ENCODE results near the gene MKNK1.

DNA sequence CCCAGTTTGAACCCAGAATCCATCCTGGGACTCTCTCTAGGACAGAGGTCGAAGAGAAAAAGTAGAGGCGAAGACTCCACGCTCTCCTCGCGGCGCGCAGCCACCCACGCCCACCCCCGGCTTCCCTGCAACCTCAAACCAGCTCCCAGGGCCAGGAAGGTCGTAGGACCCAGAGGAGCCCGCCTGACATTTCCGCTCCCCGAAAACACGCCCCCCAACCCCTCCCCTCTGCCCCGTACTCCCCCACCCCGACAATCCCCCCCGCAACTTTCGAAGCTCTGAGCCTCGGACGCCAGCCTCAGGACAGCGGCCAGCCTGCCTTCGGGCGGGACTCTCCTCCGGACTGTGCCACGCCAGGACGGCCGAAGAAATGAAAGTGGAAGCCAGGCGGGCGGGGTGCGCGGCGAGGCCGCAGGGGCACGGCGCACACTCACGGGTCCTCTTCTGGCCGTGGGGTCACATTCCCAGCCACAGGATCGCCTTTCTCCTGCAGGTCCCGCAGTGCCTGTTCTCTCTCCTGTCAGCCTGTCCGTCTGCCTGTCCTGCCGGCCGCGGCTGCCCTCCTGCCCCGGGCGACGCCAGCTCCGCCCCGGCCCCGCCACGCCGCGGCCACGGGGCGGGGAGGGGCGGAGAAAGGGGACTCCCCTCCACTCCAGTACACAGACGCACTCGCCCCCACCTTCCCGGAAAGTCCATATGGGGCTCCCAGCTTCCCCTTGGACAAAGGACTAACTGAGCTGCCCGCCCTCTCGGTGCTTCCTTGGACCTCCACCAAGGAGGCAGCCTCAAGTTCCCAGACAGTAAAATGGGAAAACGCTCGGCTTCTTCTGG lies 12.4 kb upstream of the MKNK1 start, which contains the start of gene MOB3C:
- TF ChIP-seq EZH2 (IDR thresholded peaks at IDR 0.05; ENCODE audit: borderline replicate concordance) (no peak), EZH2phosphoT487 (IDR thresholded peaks at IDR 0.05; ENCODE audit: low read depth, severe bottlenecking, unreplicated experiment) (no peak)
- TF ChIP-seq, protein P1, sequence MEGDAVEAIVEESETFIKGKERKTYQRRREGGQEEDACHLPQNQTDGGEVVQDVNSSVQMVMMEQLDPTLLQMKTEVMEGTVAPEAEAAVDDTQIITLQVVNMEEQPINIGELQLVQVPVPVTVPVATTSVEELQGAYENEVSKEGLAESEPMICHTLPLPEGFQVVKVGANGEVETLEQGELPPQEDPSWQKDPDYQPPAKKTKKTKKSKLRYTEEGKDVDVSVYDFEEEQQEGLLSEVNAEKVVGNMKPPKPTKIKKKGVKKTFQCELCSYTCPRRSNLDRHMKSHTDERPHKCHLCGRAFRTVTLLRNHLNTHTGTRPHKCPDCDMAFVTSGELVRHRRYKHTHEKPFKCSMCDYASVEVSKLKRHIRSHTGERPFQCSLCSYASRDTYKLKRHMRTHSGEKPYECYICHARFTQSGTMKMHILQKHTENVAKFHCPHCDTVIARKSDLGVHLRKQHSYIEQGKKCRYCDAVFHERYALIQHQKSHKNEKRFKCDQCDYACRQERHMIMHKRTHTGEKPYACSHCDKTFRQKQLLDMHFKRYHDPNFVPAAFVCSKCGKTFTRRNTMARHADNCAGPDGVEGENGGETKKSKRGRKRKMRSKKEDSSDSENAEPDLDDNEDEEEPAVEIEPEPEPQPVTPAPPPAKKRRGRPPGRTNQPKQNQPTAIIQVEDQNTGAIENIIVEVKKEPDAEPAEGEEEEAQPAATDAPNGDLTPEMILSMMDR (IDR thresholded peaks at IDR 0.05; ENCODE audit: poor library complexity) = no peak
